ENCODE results near the gene DUSP1.

DUSP1 gene

GRCh38 chr5:172741206-172741582, 29.8 kb downstream of the DUSP1 start:
- no peak for DNase-seq

DNA sequence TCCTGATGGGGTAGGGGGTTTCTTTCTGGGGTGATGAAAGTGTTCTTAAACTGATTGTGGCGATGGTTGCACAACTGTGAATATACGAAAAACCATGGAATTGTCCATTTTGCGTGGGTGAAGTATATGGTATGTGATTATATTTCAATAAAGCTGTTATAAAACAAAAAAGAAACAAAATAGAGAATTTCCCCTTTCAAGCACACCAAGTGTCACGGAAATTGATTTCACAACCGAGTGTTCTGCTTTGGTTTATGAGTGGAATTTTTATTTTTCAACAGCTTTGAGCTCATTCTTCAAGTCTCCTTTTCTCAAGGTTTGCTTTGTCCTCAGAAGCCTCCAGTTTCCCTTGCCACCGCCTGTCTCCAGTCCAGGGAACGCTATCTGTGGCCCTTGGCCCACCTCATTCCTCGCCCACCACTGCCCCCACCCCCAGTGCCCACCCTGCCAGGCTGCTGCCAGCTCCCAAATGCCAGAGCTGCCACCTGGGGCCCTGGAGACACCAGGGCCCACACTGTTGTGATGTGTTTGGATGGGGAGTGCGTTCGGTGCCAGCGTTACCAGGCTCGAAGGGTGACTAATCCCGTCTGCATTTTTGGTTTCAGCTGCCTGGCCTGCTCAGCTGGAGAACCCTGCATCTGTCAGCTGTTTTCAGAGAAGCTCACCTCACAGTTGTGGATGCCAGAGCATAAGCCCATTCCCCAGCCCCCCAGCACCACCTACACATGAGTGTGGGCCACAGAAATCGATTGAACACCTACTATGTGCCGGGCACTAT, 30.4 kb downstream of the DUSP1 start:
- no peak for DNase-seq

- DNase-seq: no peak
Observed at GRCh38 chr5:172739375-172739774, 31.6 kb downstream of the DUSP1 start.

DNA sequence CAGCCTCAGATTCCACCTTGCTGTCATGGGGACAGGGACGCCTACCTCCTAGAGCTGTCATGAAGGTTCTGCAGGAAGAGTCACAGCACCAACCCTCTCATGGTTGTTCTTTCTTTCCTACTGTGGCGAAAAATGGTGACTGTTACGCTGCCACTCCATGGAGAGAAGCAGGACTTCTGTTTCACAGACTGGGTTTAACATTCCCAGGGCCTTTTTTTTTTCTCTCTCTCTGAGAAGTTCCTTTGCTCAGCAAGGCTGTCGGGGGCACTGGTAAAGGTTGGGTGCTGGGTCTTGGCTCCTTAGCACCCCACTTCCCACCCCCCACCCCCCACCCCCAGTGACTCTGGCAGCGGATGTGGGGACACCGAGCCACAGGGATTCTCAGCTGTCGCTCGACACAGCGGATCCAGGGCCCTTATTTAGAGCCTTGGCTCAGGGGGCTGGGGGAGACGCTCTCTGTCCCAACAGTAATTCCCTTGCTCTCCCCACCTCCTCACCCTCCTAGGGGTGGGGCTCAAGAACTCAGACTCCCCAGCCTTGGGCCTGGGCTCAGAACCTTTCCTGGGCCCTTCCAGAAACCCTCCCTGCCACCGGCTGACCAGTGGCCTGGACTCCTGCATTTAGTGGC, 34.4 kb downstream of the DUSP1 start:
- no peak for DNase-seq

DNA sequence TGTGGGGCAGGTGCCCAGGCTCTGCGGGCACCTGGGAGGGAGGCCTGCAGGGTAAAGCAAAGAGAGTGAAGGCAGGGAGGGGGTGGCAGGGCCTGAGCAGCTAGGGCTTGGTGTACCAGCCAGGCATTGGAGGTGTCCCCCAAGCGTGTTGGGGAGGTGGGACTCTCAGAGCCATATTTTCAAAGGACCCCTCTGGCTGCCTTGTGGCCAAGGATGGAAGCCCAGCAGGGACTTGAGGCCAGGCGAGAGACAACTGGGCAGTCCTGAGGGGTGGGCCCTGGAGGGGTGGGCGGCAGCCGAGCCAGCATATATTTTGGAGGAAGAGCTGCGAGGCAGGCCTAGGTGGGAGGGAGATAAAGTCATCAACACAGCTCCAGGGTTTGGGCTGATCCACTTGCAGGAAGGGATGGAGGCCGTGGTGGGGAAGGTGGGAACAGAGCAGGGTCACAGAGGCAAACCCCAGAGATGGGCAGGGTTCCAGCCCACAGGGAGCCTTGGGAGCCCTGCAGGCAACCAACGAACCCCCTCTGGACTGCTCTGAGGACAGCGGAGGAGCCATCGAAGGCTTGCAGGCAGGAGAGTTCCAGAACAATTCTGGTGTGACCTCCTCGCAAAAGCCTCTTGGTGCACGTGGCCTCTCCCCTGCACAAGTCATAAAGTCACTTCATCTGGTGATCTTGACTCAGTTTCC, 35.7 kb downstream of the DUSP1 start:
- no peak for DNase-seq

DNA sequence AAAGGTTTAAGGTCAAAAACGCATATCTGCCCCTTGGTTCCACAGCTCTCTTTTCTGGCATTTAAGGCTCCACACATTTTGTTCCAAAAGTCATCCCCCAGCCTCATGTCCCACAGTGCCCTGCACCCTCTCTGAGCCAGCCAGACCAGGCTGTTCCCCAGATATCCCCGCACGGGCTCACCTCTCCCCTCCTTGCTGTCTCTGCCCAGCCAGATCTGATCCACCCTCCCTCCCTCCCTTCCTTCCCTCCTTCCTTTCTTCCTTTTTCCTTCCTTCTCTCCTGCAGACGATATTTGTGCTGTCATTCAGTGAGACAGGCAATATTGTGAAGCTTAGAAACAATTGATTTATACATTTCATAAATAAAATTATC, 37.0 kb downstream of the DUSP1 start:
- no peak for DNase-seq

GRCh38 chr5:172733131-172733973, 37.6 kb downstream of the DUSP1 start:
- no peak for DNase-seq

- no peak for DNase-seq
Observed at GRCh38 chr5:172732201-172732865, 38.7 kb downstream of the DUSP1 start.

GRCh38 chr5:172731680-172732074, 39.3 kb downstream of the DUSP1 start:
- DNase-seq: no peak

GRCh38 chr5:172730981-172731679, 39.9 kb downstream of the DUSP1 start:
- no peak for DNase-seq

- DNase-seq: no peak
Observed at GRCh38 chr5:172730222-172730621, 40.8 kb downstream of the DUSP1 start.

GRCh38 chr5:172729588-172729987, 41.4 kb downstream of the DUSP1 start:
- DNase-seq: no peak

DNA sequence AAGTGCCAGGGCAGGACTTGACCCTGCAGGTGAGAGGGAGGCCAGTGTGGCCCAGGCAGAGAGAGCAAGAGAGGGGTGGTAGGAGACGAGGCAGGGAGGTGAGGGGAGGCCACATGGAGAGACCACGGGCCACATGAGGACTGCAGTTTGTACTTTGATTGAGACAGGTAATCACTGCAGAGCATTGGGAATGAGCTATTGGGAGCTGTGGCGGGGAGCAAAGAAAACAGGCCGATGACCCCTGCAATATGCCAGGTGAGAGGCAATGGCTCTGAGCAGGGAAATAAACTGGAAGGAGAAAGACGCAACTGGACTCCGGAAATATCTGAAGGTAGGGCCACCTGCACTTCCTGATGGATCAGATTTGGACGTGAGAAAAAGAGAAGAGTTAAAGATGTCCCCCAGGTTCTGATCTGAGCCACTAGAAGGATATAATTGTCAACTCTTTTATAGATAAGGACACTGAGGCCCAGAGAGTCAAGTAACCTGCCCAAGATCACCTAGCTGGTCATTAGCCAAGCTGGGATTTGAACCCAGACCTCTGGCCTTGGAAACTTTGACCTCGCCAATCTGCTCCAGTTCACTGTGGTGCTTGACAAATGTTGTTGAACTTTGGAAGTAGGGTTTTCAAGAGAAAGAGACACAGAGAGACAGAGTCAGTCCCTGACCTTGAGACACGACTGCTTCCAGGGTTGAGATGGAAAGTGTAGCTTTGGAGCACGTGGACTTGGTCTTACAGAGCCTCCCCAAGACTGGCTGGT, 42.3 kb downstream of the DUSP1 start:
- no peak for DNase-seq

DNA sequence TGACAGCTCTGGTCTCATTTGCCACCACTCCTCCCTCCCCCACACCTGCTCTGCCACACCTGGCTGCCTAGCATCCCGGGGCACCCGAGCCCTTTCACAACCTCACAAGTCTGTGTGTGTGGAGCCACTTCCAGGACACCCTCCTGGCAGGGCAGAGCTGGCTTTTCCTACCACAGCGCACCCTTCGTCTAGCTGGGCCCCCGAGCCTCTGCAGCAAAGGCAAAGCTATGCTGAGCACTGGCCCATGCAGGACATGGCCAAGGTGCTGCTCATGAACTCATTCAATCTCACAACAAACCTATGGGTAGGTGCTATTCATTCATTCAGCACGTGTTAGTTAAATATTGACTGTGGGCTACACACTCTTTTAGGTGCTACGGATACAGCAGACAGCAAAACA, 43.4 kb downstream of the DUSP1 start:
- no peak for DNase-seq

GRCh38 chr5:172726966-172727365, 44.0 kb downstream of the DUSP1 start:
- DNase-seq: no peak

- DNase-seq: no peak
Observed at GRCh38 chr5:172725785-172726184, 45.2 kb downstream of the DUSP1 start.

DNA sequence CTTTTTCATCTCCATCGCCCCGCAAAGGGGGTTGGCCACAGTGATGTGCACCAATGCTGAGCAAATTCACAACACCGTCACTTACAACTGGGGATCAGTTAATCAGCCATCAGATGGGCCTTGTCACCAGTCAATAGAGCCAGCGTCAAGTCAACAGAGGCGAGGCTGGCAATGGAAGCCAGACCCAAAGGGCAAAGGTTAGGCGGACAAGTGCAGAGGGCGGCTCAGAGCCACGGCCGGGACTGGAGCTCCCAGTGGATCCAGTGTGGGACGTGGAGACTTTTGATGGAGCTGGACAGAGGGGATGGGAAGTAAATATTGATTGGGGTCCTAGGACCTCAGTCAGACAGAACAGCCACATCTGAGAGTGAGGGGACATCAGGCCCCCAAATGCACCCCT, 45.7 kb downstream of the DUSP1 start:
- no peak for DNase-seq

GRCh38 chr5:172724242-172725183, 46.5 kb downstream of the DUSP1 start:
- DNase-seq: no peak

DNA sequence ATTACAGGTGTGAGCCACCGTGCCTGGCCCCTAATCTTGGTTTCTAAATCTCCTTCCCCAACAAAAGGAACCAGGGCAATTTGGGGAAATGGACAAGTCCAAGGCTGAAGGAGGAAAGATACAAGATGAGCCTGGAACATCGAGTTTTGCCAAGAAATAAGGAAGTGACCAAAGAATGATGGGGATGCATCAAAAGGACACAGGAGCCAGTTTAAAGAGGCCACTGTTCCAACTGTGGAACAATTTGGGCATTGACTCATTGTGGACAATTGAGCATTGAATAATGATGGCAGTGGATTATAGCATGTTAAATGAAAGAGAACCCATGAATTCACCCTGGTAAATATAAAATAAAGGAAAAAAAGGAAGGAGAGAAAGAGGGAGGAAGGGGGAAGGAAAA, 47.5 kb downstream of the DUSP1 start:
- no peak for DNase-seq

- no peak for DNase-seq
Observed at GRCh38 chr5:172722327-172722815, 48.6 kb downstream of the DUSP1 start.
